Measurements from ENCODE around the gene KCNF1. TPM values are rescaled to one million over a fixed set of nuclear protein-coding genes. Genes with fewer than 3 reads are reported as not detected.

The KCNF1 gene
- total RNA-seq, 1 experiment from 2014 or later, result 0.29 TPM

- CTCF ChIA-PET, result no interaction called here
- POLR2A ChIA-PET, result no interaction called here
Observed at GRCh38 chr2:10905006-10905861, 6.5 kb upstream of the KCNF1 start.

GRCh38 chr2:10905862-10906143 is 5.9 kb upstream of the KCNF1 start:
- Mint-ChIP-seq H3K27ac (ENCODE audit: unreplicated experiment) (no peak overlapping the region), H3K36me3 (ENCODE audit: insufficient read depth, unreplicated experiment) (no peaks in the 10 kb centered on the region), H3K4me1 (ENCODE audit: low read depth, unreplicated experiment) (peaks cover 2% of the 10 kb centered on the region), H3K9me3 (ENCODE audit: unreplicated experiment) (peaks cover 8% of the 10 kb centered on the region), H3K4me3 (ENCODE audit: unreplicated experiment) (no peak overlapping the region), H3K27me3 (ENCODE audit: insufficient read depth, unreplicated experiment) (peaks cover 1% of the 10 kb centered on the region)
- no peaks in the 10 kb centered on the region for H3K9me3 ChIP-seq
- H3K4me3 ChIP-seq (ENCODE audit: low read depth, low read length), result no peak overlapping the region
- intact Hi-C loops (cut with micrococcal nuclease; ENCODE audit: unreplicated experiment), result no loop called here
- TF ChIP-seq CTCF (IDR thresholded peaks at IDR 0.05; ENCODE audit: insufficient read depth in 1 of 2, low read depth in 1 of 2, low read length in 1 of 2, severe bottlenecking in 1 of 2, unreplicated experiment in 1 of 2), result no peak
- no peaks in the 10 kb centered on the region for H3K4me1 ChIP-seq
- no peaks in the 10 kb centered on the region for H3K36me3 ChIP-seq (ENCODE audit: control insufficient read depth, insufficient read depth, low read length)
- H3K27me3 ChIP-seq (replicated peaks; ENCODE audit: control insufficient read depth, insufficient read depth, low read length), result no peaks in the 10 kb centered on the region
- ChIA-PET POLR2A (no interaction called here), CTCF (no interaction called here)
- no peak for DNase-seq
- BruUV-seq (replicated peaks), result no TSS peak

More at GRCh38 chr2:10905006-10905861, 6.5 kb upstream of the KCNF1 start:
- BruUV-seq (replicated peaks), result no TSS peak
- TF ChIP-seq CTCF (IDR thresholded peaks at IDR 0.05; ENCODE audit: insufficient read depth in 1 of 2, low read depth in 1 of 2, low read length in 1 of 2, severe bottlenecking in 1 of 2, unreplicated experiment in 1 of 2), result no peak
- Mint-ChIP-seq H3K27ac (ENCODE audit: unreplicated experiment) (no peak overlapping the region), H3K4me1 (ENCODE audit: low read depth, unreplicated experiment) (peaks cover 4% of the 10 kb centered on the region), H3K9me3 (ENCODE audit: unreplicated experiment) (peaks cover 8% of the 10 kb centered on the region), H3K4me3 (ENCODE audit: unreplicated experiment) (no peak overlapping the region), H3K36me3 (ENCODE audit: insufficient read depth, unreplicated experiment) (peaks cover 5% of the 10 kb centered on the region), H3K27me3 (ENCODE audit: insufficient read depth, unreplicated experiment) (no peaks in the 10 kb centered on the region)
- DNase-seq, result no peak
- Histone ChIP-seq H3K9me3 (no peaks in the 10 kb centered on the region), H3K4me3 (ENCODE audit: low read depth, low read length) (no peak overlapping the region), H3K36me3 (ENCODE audit: control insufficient read depth, insufficient read depth, low read length) (no peaks in the 10 kb centered on the region), H3K4me1 (no peaks in the 10 kb centered on the region), H3K27me3 (replicated peaks; ENCODE audit: control insufficient read depth, insufficient read depth, low read length) (no peaks in the 10 kb centered on the region)
- intact Hi-C loops (cut with micrococcal nuclease; ENCODE audit: unreplicated experiment), result no loop called here

DNA sequence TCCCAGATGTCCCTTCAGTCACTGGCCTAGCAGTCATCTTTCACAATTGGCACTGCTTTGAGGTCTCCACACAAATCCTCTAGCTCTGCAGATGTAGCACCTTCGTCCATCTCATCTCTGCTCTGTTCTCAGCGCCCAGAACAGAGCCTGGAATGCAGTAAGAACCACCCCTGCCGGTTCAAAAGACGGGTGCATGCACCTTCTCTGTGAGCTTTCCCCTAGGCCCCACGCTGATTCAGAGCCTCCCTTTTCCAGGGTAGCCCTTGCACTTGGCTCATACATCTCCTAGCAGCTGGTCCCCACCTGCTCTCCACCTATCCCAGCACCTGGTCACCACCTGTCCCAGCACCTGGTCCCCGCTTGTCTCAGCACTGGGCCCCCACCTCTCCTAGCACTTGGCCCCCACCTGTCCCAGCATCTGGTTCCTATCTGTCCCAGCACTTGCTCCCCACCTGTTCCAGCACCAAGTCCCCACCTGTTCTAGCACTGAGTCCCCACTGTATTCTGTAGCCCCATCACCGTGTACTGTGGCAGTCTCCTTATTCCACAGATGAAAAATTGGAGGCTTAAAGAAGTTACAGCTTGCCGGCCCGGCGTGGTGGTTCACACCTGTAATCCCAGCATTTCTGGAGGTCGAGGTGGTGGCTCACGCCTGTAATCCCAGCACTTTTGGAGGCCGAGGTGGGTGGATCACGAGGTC is 4.7 kb upstream of the KCNF1 start:
- intact Hi-C loops (cut with micrococcal nuclease; ENCODE audit: unreplicated experiment), result no loop called here
- DNase-seq, result no peak
- H3K4me1 ChIP-seq, result no peaks in the 10 kb centered on the region
- Mint-ChIP-seq H3K4me3 (ENCODE audit: unreplicated experiment) (no peak overlapping the region), H3K27me3 (ENCODE audit: insufficient read depth, unreplicated experiment) (peaks cover 4% of the 10 kb centered on the region), H3K4me1 (ENCODE audit: low read depth, unreplicated experiment) (peaks cover 7% of the 10 kb centered on the region), H3K9me3 (ENCODE audit: unreplicated experiment) (peaks cover 8% of the 10 kb centered on the region), H3K36me3 (ENCODE audit: insufficient read depth, unreplicated experiment) (no peaks in the 10 kb centered on the region), H3K27ac (ENCODE audit: unreplicated experiment) (no peak overlapping the region)
- H3K27me3 ChIP-seq (replicated peaks; ENCODE audit: control insufficient read depth, insufficient read depth, low read length), result no peaks in the 10 kb centered on the region
- no peak overlapping the region for H3K4me3 ChIP-seq (ENCODE audit: low read depth, low read length)
- H3K36me3 ChIP-seq (ENCODE audit: control insufficient read depth, insufficient read depth, low read length), result no peaks in the 10 kb centered on the region
- H3K9me3 ChIP-seq, result no peaks in the 10 kb centered on the region
- ChIA-PET CTCF (no interaction called here), POLR2A (no interaction called here)
- TF ChIP-seq CTCF (IDR thresholded peaks at IDR 0.05; ENCODE audit: insufficient read depth in 1 of 2, low read depth in 1 of 2, low read length in 1 of 2, severe bottlenecking in 1 of 2, unreplicated experiment in 1 of 2), result no peak
- no TSS peak for BruUV-seq (replicated peaks)
